Neural progenitor cell (in vitro differentiated cells): ENCODE measurements around the gene ST8SIA5. TPM values are rescaled to one million over a fixed set of nuclear protein-coding genes. Genes with fewer than 3 reads are reported as not detected.
A peak's percentile ranks its signal among the peaks of the same experiment; 100 is the strongest.

ENCODE experiments used
- DNase-seq: peaks from one replicate; pipeline ENCODE4 v3.0.0-alpha.2; 2016; ENCODE audit warnings: low spot score
- H2AFZ ChIP-seq: fragments of 200-600 bp; sonication (generic); replicated peaks from 2 replicates; pipeline ENCODE4 v1.6.1; 2016; ENCODE audit warnings: antibody characterized with exemption
- H3F3A ChIP-seq: fragments of 200-600 bp; sonication (generic); 2 replicates; pipeline ENCODE4 v1.6.1; 2016; ENCODE audit warnings: antibody characterized with exemption, low read depth
- H3K27ac ChIP-seq: fragments of 200-600 bp; sonication (generic); 2 replicates; pipeline ENCODE4 v1.5.1; 2016; ENCODE audit warnings: mild to moderate bottlenecking
- H3K27me3 ChIP-seq: fragments of 200-600 bp; sonication (generic); 2 replicates; pipeline ENCODE4 v1.6.1; 2016; ENCODE audit warnings: mild to moderate bottlenecking, moderate library complexity
- H3K36me3 ChIP-seq: fragments of 200-600 bp; sonication (generic); 2 replicates; pipeline ENCODE4 v1.5.1; 2016
- H3K4me1 ChIP-seq: fragments of 200-600 bp; sonication (generic); 2 replicates; pipeline ENCODE4 v1.6.1; 2016; ENCODE audit warnings: mixed run types
- H3K4me2 ChIP-seq: fragments of 200-600 bp; sonication (generic); 2 replicates; pipeline ENCODE4 v1.6.1; 2016
- H3K4me3 ChIP-seq: fragments of 200-600 bp; sonication (generic); 2 replicates; pipeline ENCODE4 v1.5.1; 2016
- H3K79me2 ChIP-seq: fragments of 200-600 bp; sonication (generic); 2 replicates; pipeline ENCODE4 v1.6.1; 2016; ENCODE audit warnings: low read depth
- H3K9ac ChIP-seq: fragments of 200-600 bp; sonication (generic); 2 replicates; pipeline ENCODE4 v1.6.1; 2016
- H3K9me3 ChIP-seq: fragments of 200-600 bp; sonication (generic); 2 replicates; pipeline ENCODE4 v1.5.1; 2016; ENCODE audit warnings: low read depth
- H4K20me1 ChIP-seq: fragments of 200-600 bp; sonication (generic); 2 replicates; pipeline ENCODE4 v1.6.1; 2016; ENCODE audit warnings: low read depth
- H3K27ac Mint-ChIP-seq: 3 replicates; pipeline ENCODE4 v1.8.0; 2021; ENCODE audit warnings: mixed read lengths
- H3K27me3 Mint-ChIP-seq: 2 replicates; pipeline ENCODE4 v1.8.0; 2022; ENCODE audit warnings: low read depth, mild to moderate bottlenecking, inconsistent platforms, moderate library complexity, mixed read lengths; ENCODE audit not compliant: insufficient read depth
- H3K36me3 Mint-ChIP-seq: 3 replicates; pipeline ENCODE4 v1.8.0; 2021; ENCODE audit warnings: mixed read lengths
- H3K4me1 Mint-ChIP-seq: 3 replicates; pipeline ENCODE4 v1.8.0; 2021; ENCODE audit warnings: mixed read lengths
- H3K4me3 Mint-ChIP-seq: 3 replicates; pipeline ENCODE4 v1.8.0; 2021; ENCODE audit warnings: mild to moderate bottlenecking, moderate library complexity, mixed read lengths
- H3K9me3 Mint-ChIP-seq: 3 replicates; pipeline ENCODE4 v1.8.0; 2020; ENCODE audit warnings: mixed read lengths
- CTCF ChIP-seq: fragments of 200-600 bp; sonication (generic); IDR thresholded peaks from 2 replicates; pipeline ENCODE4 v1.5.1; 2017; ENCODE audit warnings: antibody characterized with exemption, mild to moderate bottlenecking
- EZH2 ChIP-seq: fragments of 200-600 bp; sonication (generic); IDR thresholded peaks from 2 replicates; pipeline ENCODE4 v1.6.1; 2017; ENCODE audit warnings: antibody characterized with exemption, mild to moderate bottlenecking, moderate library complexity
- EZH2phosphoT487 ChIP-seq: fragments of 200-600 bp; sonication (generic); IDR thresholded peaks from 2 replicates; pipeline ENCODE4 v1.6.1; 2017; ENCODE audit warnings: antibody characterized with exemption
- total RNA-seq: library from RNA; depleted of rRNA; stranded (reverse); fragments of >200 nt; gene quantifications from 2 replicates; pipeline ENCODE4 v1.2.3, GENCODE V29; 2015; ENCODE audit warnings: low replicate concordance

The ST8SIA5 gene
- total RNA-seq, 1 donor from 2014 or later, result 0.04 TPM

GRCh38 chr18:46663539-46663938, 93.3 kb downstream of the ST8SIA5 start:
- H3K4me3 ChIP-seq, result no peak overlapping the region
- H3K36me3 Mint-ChIP-seq, result no peaks in the 10 kb centered on the region
- TF ChIP-seq CTCF (no peak), EZH2 (no peak), EZH2phosphoT487 (no peak)

GRCh38 chr18:46660957-46661749, 95.7 kb downstream of the ST8SIA5 start:
- H3K27me3 Mint-ChIP-seq, result peaks cover 5% of the 10 kb centered on the region
- TF ChIP-seq EZH2phosphoT487, result no peak
- H3K9ac ChIP-seq, result no peak overlapping the region
- no peaks in the 10 kb centered on the region for H3K36me3 Mint-ChIP-seq
- peaks cover 7% of the 10 kb centered on the region for H3K9me3 Mint-ChIP-seq
- H3K27ac Mint-ChIP-seq, result peak overlapping the region; percentile 4
- no peaks in the 10 kb centered on the region for H3K4me1 ChIP-seq
- peak; percentile 67 for DNase-seq
- no peaks in the 10 kb centered on the region for H3K79me2 ChIP-seq
- H3F3A ChIP-seq, result no peaks in the 10 kb centered on the region
- no peaks in the 10 kb centered on the region for H3K27me3 ChIP-seq
- H3K9me3 ChIP-seq, result no peaks in the 10 kb centered on the region
- H3K36me3 ChIP-seq, result no peaks in the 10 kb centered on the region
- H3K27ac ChIP-seq, result no peak overlapping the region
- no peak overlapping the region for H3K4me2 ChIP-seq
- H3K4me1 Mint-ChIP-seq, result no peaks in the 10 kb centered on the region
- H3K4me3 ChIP-seq, result no peak overlapping the region
- H2AFZ ChIP-seq, result peak overlapping the region; percentile 82
- no peak overlapping the region for H3K4me3 Mint-ChIP-seq
- H4K20me1 ChIP-seq, result no peaks in the 10 kb centered on the region

More at GRCh38 chr18:46663539-46663938, 93.3 kb downstream of the ST8SIA5 start:
- Histone ChIP-seq H3K27me3 (no peaks in the 10 kb centered on the region), H3K4me2 (no peak overlapping the region), H3K27ac (no peak overlapping the region), H3K36me3 (no peaks in the 10 kb centered on the region), H3F3A (no peaks in the 10 kb centered on the region), H3K9me3 (no peaks in the 10 kb centered on the region), H3K4me1 (no peaks in the 10 kb centered on the region), H4K20me1 (no peaks in the 10 kb centered on the region), H2AFZ (no peak overlapping the region), H3K79me2 (no peaks in the 10 kb centered on the region), H3K9ac (no peak overlapping the region)
- Mint-ChIP-seq H3K4me3 (no peak overlapping the region), H3K27me3 (peaks cover 13% of the 10 kb centered on the region), H3K9me3 (peaks cover 7% of the 10 kb centered on the region), H3K4me1 (peaks cover 3% of the 10 kb centered on the region), H3K27ac (no peak overlapping the region)
- DNase-seq, result no peak

GRCh38 chr18:46659484-46659883, 97.4 kb downstream of the ST8SIA5 start:
- H4K20me1 ChIP-seq, result no peaks in the 10 kb centered on the region
- H3K4me2 ChIP-seq, result no peak overlapping the region
- H3K27ac ChIP-seq, result no peak overlapping the region
- Mint-ChIP-seq H3K4me3 (no peak overlapping the region), H3K36me3 (no peaks in the 10 kb centered on the region), H3K4me1 (no peaks in the 10 kb centered on the region), H3K27me3 (peaks cover 3% of the 10 kb centered on the region), H3K27ac (no peak overlapping the region), H3K9me3 (peaks cover 4% of the 10 kb centered on the region)
- no peak overlapping the region for H2AFZ ChIP-seq
- no peak for DNase-seq
- no peaks in the 10 kb centered on the region for H3K36me3 ChIP-seq
- no peak for TF ChIP-seq EZH2phosphoT487
- TF ChIP-seq EZH2, result no peak
- TF ChIP-seq CTCF, result no peak
- H3K4me3 ChIP-seq, result no peak overlapping the region
- no peaks in the 10 kb centered on the region for H3K9me3 ChIP-seq
- H3F3A ChIP-seq, result no peaks in the 10 kb centered on the region
- no peak overlapping the region for H3K9ac ChIP-seq
- no peaks in the 10 kb centered on the region for H3K79me2 ChIP-seq
- no peaks in the 10 kb centered on the region for H3K27me3 ChIP-seq
- no peaks in the 10 kb centered on the region for H3K4me1 ChIP-seq
